ENCODE measurements around the gene CCSER1.

DNA sequence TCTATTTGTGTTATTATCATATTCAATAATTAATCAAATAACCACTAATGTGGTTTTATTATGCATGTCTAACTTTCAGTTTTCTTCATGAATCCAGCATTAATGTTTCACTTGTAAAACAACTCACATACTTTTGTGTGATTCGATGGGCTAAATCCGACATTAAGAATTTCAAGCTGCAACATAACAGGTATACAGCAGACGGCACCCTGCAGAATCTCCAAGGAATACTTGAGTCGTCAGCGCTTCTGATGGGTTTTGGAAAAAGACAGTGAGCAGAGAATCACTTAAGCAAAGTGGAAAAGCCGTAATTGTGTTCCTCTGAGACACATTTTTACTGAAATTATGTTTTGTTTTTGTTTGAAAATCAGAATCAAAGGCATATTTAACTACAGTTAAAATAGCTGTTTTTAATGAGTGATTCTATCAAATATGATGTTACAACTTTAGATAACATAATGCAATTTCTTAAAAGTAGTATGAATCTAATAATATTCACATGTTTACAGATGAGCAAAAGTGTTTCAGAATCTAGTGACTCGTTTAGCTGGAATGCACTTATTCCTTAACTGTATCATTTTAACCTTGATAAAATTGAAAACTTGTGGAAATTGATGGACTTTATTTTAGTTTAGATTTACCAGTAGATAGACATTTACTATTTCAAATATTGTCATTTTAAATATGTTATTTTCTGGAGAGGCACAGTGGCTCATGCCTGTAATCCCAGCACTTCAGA is 514.8 kb downstream of the CCSER1 start:
- no peak for TF ChIP-seq POLR2A (IDR thresholded peaks at IDR 0.05; ENCODE audit: control extremely low read depth in 1 of 2, low read depth in 2 of 2, low read length in 2 of 2)
- no peak for TF ChIP-seq CHD2 (IDR thresholded peaks at IDR 0.05; ENCODE audit: low read length)
- no peak for TF ChIP-seq GABPA (IDR thresholded peaks at IDR 0.05; ENCODE audit: borderline replicate concordance, insufficient read depth, low read length)
- no peak for TF ChIP-seq NRF1 (IDR thresholded peaks at IDR 0.05; ENCODE audit: low read depth, low read length)
